A549 (cell line): ENCODE measurements around the gene EXOC3L2. TPM values are rescaled to one million over a fixed set of nuclear protein-coding genes. Genes with fewer than 3 reads are reported as not detected.

Experiments used
- ATAC-seq, 2 experiments: fragments of 200-7000 bp in 1 of 2; fragments of >200 bp in 1 of 2; cut with Nextera tagmentation in 1 of 2; cut with Tn5 transposase in 1 of 2; 3 replicates each; pipeline versions ENCODE4 v1.8.0 to v1.9.1; 2018 to 2020; ENCODE audit warnings: mild to moderate bottlenecking in 1 of 2, moderate library complexity in 1 of 2
- CTCF ChIA-PET: fragments of 300-600 bp; sonication (Branson Sonifier 250); formaldehyde crosslinking; extraction: SDS; loops from one replicate; lab custom pipeline; 2021; ENCODE audit warnings: antibody characterized with exemption, inconsistent platforms; lab: Yijun Ruan, JAX
- POLR2A ChIA-PET: fragments of 350-600 bp; formaldehyde crosslinking; extraction: SDS; loops from one replicate; lab custom pipeline; 2021; ENCODE audit warnings: antibody characterized with exemption, inconsistent platforms; lab: Yijun Ruan, JAX
- DNase-seq, 2 experiments: peaks; one replicate each; pipeline versions ENCODE4 v3.0.0 to v3.0.0-alpha.2; 2011 to 2016; ENCODE audit warnings: low read depth in 1 of 2, low spot score in 1 of 2
- FAIRE-seq: peaks from 2 replicates; lab custom pipeline; 2011; peaks lifted over from hg19 to GRCh38; lab: Jason Lieb, UNC
- H3K27ac ChIP-seq, 2 experiments: fragments of >200 bp; sonication (Bioruptor Twin); formaldehyde crosslinking; 3 replicates each; pipeline ENCODE4 v1.5.1; 2016 to 2017
- H3K4me1 ChIP-seq: fragments of >200 bp; sonication (Bioruptor Twin); formaldehyde crosslinking; 3 replicates; pipeline ENCODE4 v1.6.1; 2016
- H3K4me2 ChIP-seq: fragments of >200 bp; sonication (Bioruptor Twin); formaldehyde crosslinking; 3 replicates; pipeline ENCODE4 v1.6.1; 2016
- H3K4me3 ChIP-seq: fragments of >200 bp; sonication (Bioruptor Twin); formaldehyde crosslinking; 3 replicates; pipeline ENCODE4 v1.5.1; 2016
- H3K9me3 ChIP-seq: fragments of >200 bp; sonication (Bioruptor Twin); formaldehyde crosslinking; 3 replicates; pipeline ENCODE4 v1.6.1; 2016
- BHLHE40 ChIP-seq: IDR thresholded peaks from 2 replicates; pipeline ENCODE4 v1.6.1; 2012; ENCODE audit warnings: low read depth, low read length, inconsistent platforms
- CBX2 ChIP-seq: fragments of 200-600 bp; sonication (generic); IDR thresholded peaks from 2 replicates; pipeline ENCODE4 v1.6.1; 2016; ENCODE audit warnings: low read depth, mild to moderate bottlenecking, borderline replicate concordance
- EHMT2 ChIP-seq: fragments of 200-600 bp; sonication (generic); IDR thresholded peaks from 2 replicates; pipeline ENCODE4 v1.6.1; 2016; ENCODE audit warnings: antibody characterized with exemption, low read depth, mild to moderate bottlenecking, moderate library complexity
- ELK1 ChIP-seq: fragments of 150-350 bp; IDR thresholded peaks from 2 replicates; pipeline ENCODE4 v1.6.1; 2014; ENCODE audit warnings: low read depth, mild to moderate bottlenecking, low read length
- FOSB ChIP-seq: fragments of 250-450 bp; sonication (Bioruptor Pico); IDR thresholded peaks from 2 replicates; pipeline ENCODE4 v1.5.0; 2020; ENCODE audit warnings: mild to moderate bottlenecking, moderate library complexity
- HEYL ChIP-seq: fragments of 250-450 bp; sonication (Bioruptor Pico); IDR thresholded peaks from 2 replicates; pipeline ENCODE4 v1.8.0; 2021; ENCODE audit warnings: mild to moderate bottlenecking, moderate library complexity
- HOXB13 ChIP-seq: fragments of 250-450 bp; sonication (Bioruptor Pico); IDR thresholded peaks from 2 replicates; pipeline ENCODE4 v1.5.0; 2020; ENCODE audit warnings: low read depth, mild to moderate bottlenecking, moderate library complexity
- HOXB5 ChIP-seq: fragments of 250-450 bp; sonication (Bioruptor Pico); IDR thresholded peaks from 2 replicates; pipeline ENCODE4 v1.5.0; 2020; ENCODE audit warnings: mild to moderate bottlenecking, moderate library complexity
- KDM1A ChIP-seq: fragments of 200-600 bp; sonication (generic); IDR thresholded peaks from 2 replicates; pipeline ENCODE4 v1.6.1; 2016; ENCODE audit warnings: low read depth, mild to moderate bottlenecking
- MAFK ChIP-seq: fragments of 450-650 bp; IDR thresholded peaks from 2 replicates; pipeline ENCODE4 v1.6.1; 2014; ENCODE audit not compliant: partially characterized antibody
- MAZ ChIP-seq: fragments of 150-350 bp; IDR thresholded peaks from 2 replicates; pipeline ENCODE4 v1.6.1; 2014; ENCODE audit warnings: antibody characterized with exemption, low read depth, low read length, borderline replicate concordance
- MYC ChIP-seq: IDR thresholded peaks from 2 replicates; pipeline ENCODE4 v1.6.1; 2012; ENCODE audit warnings: mild to moderate bottlenecking, inconsistent platforms, low read length, improper control_type of control experiment, borderline replicate concordance
- NFE2L2 ChIP-seq: fragments of 150-350 bp; conservative IDR thresholded peaks from 2 replicates; pipeline ENCODE4 v1.6.1; 2014; ENCODE audit warnings: low read length
- PBX3 ChIP-seq: IDR thresholded peaks from 2 replicates; pipeline ENCODE4 v1.6.1; 2012
- PHF8 ChIP-seq: fragments of 200-600 bp; sonication (generic); IDR thresholded peaks from 2 replicates; pipeline ENCODE4 v1.6.1; 2016; ENCODE audit warnings: low read depth, mild to moderate bottlenecking, antibody characterized with exemption, moderate library complexity, borderline replicate concordance
- RAD21 ChIP-seq, 2 experiments: fragments of >200 bp in 1 of 2; sonication (Bioruptor Twin) in 1 of 2; formaldehyde crosslinking in 1 of 2; IDR thresholded peaks in 1 of 2; conservative IDR thresholded peaks in 1 of 2; 2 replicates in 1 of 2; 3 replicates in 1 of 2; pipeline ENCODE4 v1.6.1; 2012 to 2018; ENCODE audit warnings: inconsistent platforms in 1 of 2
- RARB ChIP-seq: fragments of 250-450 bp; sonication (Bioruptor Pico); IDR thresholded peaks from 2 replicates; pipeline ENCODE4 v1.8.0; 2021; ENCODE audit warnings: mild to moderate bottlenecking, moderate library complexity
- RCOR1 ChIP-seq: fragments of 150-350 bp; IDR thresholded peaks from 2 replicates; pipeline ENCODE4 v1.6.1; 2014; ENCODE audit warnings: antibody characterized with exemption, low read length, low read depth
- REST ChIP-seq: fragments of 200-600 bp; sonication (generic); IDR thresholded peaks from 2 replicates; pipeline ENCODE4 v1.6.1; 2016; ENCODE audit warnings: antibody characterized with exemption, mild to moderate bottlenecking, moderate library complexity
- RFX5 ChIP-seq: fragments of 450-650 bp; IDR thresholded peaks from 2 replicates; pipeline ENCODE4 v1.7.1; 2014; ENCODE audit warnings: antibody characterized with exemption, mild to moderate bottlenecking, moderate library complexity
- TFCP2L1 ChIP-seq: fragments of 250-450 bp; sonication (Bioruptor Pico); IDR thresholded peaks from 2 replicates; pipeline ENCODE4 v1.5.0; 2021; ENCODE audit warnings: mild to moderate bottlenecking
- TP53 ChIP-seq: fragments of 250-450 bp; sonication (Bioruptor Pico); IDR thresholded peaks from 2 replicates; pipeline ENCODE4 v1.5.0; 2021; ENCODE audit warnings: mild to moderate bottlenecking, moderate library complexity
- ZC3H11A ChIP-seq: fragments of 450-650 bp; IDR thresholded peaks from 2 replicates; pipeline ENCODE4 v1.6.1; 2014; ENCODE audit warnings: antibody characterized with exemption, mild to moderate bottlenecking
- ZNF302 ChIP-seq: fragments of 250-450 bp; sonication (Bioruptor Pico); IDR thresholded peaks from 2 replicates; pipeline ENCODE4 v1.9.0; 2021; ENCODE audit warnings: inconsistent platforms, mild to moderate bottlenecking, moderate library complexity
- WGBS: methylation state at CpG from one replicate; pipeline ENCODE4 v1.1.6; 2017; ENCODE audit errors: missing lambda C conversion rate; 5-methylcytosine and 5-hydroxymethylcytosine counted together
- polyA plus RNA-seq, 4 experiments: library from polyadenylated mRNA; depleted of rRNA in 3 of 4; stranded (reverse); fragments of >200 nt; fragmentation: RNase III in 1 of 4; extraction: RNeasy Plus Mini Kit Qiagen cat#74134 plus additional on column Dnase treatment in 1 of 4; gene quantifications; 2 replicates in 3 of 4; 3 replicates in 1 of 4; pipeline ENCODE4 v1.2.3, GENCODE V29; 2011 to 2017
- TF ChIP-seq, protein P1 (sequence below): fragments of >200 bp; sonication (Bioruptor Twin); formaldehyde crosslinking; IDR thresholded peaks from 2 replicates; pipeline ENCODE4 v1.6.1; 2016

The EXOC3L2 gene
- polyA plus RNA-seq, 2 of the 4 experiments (the other 2 are of a cell fraction) = 0.16 to 0.50 TPM

DNA sequence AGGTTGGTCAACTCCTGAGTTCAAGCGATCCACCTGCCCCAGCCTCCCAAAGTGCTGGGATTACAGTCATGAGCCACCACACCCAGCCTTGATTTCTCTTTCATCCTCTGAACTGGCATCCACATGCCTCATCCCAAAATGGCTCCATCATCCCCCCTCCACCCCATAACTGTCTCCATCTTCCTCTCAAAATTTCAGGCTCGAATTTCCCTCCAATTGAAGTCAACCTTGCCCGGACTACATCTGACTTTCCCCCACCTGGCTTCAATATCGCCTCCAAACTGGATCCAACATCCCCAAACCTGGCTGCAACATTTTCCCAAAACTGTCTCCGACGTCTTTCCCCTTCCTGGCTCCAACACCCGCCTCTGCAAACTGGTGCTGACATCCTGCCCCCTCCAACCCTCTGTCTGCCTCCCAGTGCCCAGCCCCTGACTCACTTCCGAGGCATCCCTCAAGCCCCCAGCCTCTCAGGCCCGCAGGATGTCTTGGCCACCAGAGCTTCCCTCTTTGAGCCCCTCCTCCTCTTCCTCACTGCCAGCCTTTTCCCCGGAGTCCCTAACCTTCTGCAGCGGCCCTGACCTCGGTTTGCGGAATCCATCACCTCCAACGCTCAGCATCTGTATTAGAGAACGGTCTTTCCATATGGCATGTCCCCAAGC is 943 bp downstream of the EXOC3L2 start:
- Histone ChIP-seq H3K27ac (no peak overlapping the region), H3K4me2 (no peak overlapping the region), H3K4me1 (no peaks in the 10 kb centered on the region), H3K4me3 (no peak overlapping the region), H3K9me3 (no peaks in the 10 kb centered on the region)
- TF ChIP-seq, protein P1, sequence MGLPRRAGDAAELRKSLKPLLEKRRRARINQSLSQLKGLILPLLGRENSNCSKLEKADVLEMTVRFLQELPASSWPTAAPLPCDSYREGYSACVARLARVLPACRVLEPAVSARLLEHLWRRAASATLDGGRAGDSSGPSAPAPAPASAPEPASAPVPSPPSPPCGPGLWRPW = no peak
- TF ChIP-seq MAFK = no peak
- no peak for TF ChIP-seq HOXB13
- TF ChIP-seq BHLHE40 = no peak
- TF ChIP-seq RAD21 (conservative IDR thresholded peaks at IDR 0.05 in 1 of 2, IDR thresholded peaks at IDR 0.05 in 1 of 2) = no peak
- DNase-seq (no peak), ATAC-seq (no peak), FAIRE-seq (no peak)
- WGBS = 53% methylated on average over 15 of the region's 15 CpGs
- POLR2A ChIA-PET = no interaction called here
- CTCF ChIA-PET = interaction anchor here (1.4 kb wide), 1 partner anchor 94 kb away, joined by 4 read pairs; no protein-coding TSS in a partner anchor

- Histone ChIP-seq H3K4me3 (no peak overlapping the region), H3K4me2 (no peak overlapping the region), H3K27ac (no peak overlapping the region), H3K9me3 (no peaks in the 10 kb centered on the region), H3K4me1 (no peaks in the 10 kb centered on the region)
- no peak for TF ChIP-seq TP53 (CRISPR knock-in tag)
- TF ChIP-seq RCOR1 = no peak
- TF ChIP-seq PBX3 = no peak
- TF ChIP-seq PHF8 = no peak
- no peak for TF ChIP-seq RARB (CRISPR knock-in tag)
- TF ChIP-seq ZC3H11A = no peak
- TF ChIP-seq CBX2 = no peak
- no peak for TF ChIP-seq HEYL (CRISPR knock-in tag)
- no peak for TF ChIP-seq NFE2L2
- TF ChIP-seq ZNF302 = no peak
- no peak for TF ChIP-seq REST
- ATAC-seq (no peak), FAIRE-seq (no peak), DNase-seq (no peak)
- ChIA-PET POLR2A (no interaction called here), CTCF (interaction anchor here (1.2 to 1.3 kb wide), 2 partner anchors 16 to 96 kb away, joined by 3 read pairs; no protein-coding TSS in a partner anchor)
- WGBS = 62% methylated on average over 13 of the region's 13 CpGs
Measured at GRCh38 chr19:45243144-45243732, 2.0 kb downstream of the EXOC3L2 start.

- H3K4me3 ChIP-seq = no peak overlapping the region
- ChIA-PET CTCF (interaction anchor here (0.5 to 1.8 kb wide), 8 partner anchors 11 to 255 kb away, joined by 3 to 11 read pairs (median 4); partner anchors contain the start of genes BLOC1S3 and TRAPPC6A), POLR2A (no interaction called here)
- DNase-seq (no peak), ATAC-seq (no peak; a peak in 2 of 6 replicates), FAIRE-seq (no peak)
- H3K4me2 ChIP-seq = no peak overlapping the region
- H3K4me1 ChIP-seq = no peaks in the 10 kb centered on the region
- no peak overlapping the region for H3K27ac ChIP-seq
- WGBS = 81% methylated on average over 25 of the region's 25 CpGs
- H3K9me3 ChIP-seq = no peaks in the 10 kb centered on the region
- TF ChIP-seq EHMT2 (no peak), BHLHE40 (no peak), ELK1 (no peak), MAZ (no peak), RFX5 (no peak), NFE2L2 (no peak), MYC (no peak), HOXB5 (CRISPR knock-in tag) (no peak), RCOR1 (no peak), MAFK (no peak), ZC3H11A (no peak), HEYL (CRISPR knock-in tag) (no peak), FOSB (CRISPR knock-in tag) (no peak), KDM1A (no peak), TFCP2L1 (no peak)
Measured at GRCh38 chr19:45238556-45238955, 6.7 kb downstream of the EXOC3L2 start.
